ENCODE measurements around the gene SPTBN1. TPM values are rescaled to one million over a fixed set of nuclear protein-coding genes. Genes with fewer than 3 reads are reported as not detected.

Gene SPTBN1
- total and polyA plus RNA-seq, 9 of the 15 experiments (the other 6 are each of a cell fraction or from before 2014, with no cell fraction given), result 8.9 to 66.8 (median 31.4) TPM

GRCh38 chr2:54575379-54575888, 119.3 kb downstream of the SPTBN1 start (continued):
- TF ChIP-seq FOXP1 (CRISPR knock-in tag; IDR thresholded peaks at IDR 0.05) (no peak), NFXL1 (CRISPR knock-in tag; IDR thresholded peaks at IDR 0.05) (no peak), CEBPB (tag; IDR thresholded peaks at IDR 0.05) (peak; percentile 73), ATF3 (IDR thresholded peaks at IDR 0.05) (peak; percentile 78), ATF3 (CRISPR knock-in tag; conservative IDR thresholded peaks at IDR 0.05) (no peak), CBFA2T2 (conservative IDR thresholded peaks at IDR 0.05) (0 out of 2 replicates have a peak, but pooled peaks have one; percentile 10), GATA2 (CRISPR knock-in tag; IDR thresholded peaks at IDR 0.05) (no peak), HNRNPLL (IDR thresholded peaks at IDR 0.05; ENCODE audit: low read depth, low read length, poor library complexity, severe bottlenecking) (no peak), LEF1 (IDR thresholded peaks at IDR 0.05) (no peak), HINFP (tag; conservative IDR thresholded peaks at IDR 0.05; ENCODE audit: low read depth) (no peak), SMC3 (conservative IDR thresholded peaks at IDR 0.05; ENCODE audit: insufficient read depth, low read depth, low read length) (no peak), CTBP1 (IDR thresholded peaks at IDR 0.05; ENCODE audit: borderline replicate concordance) (no peak), POLR2B (IDR thresholded peaks at IDR 0.05; ENCODE audit: low read depth, partially characterized antibody) (no peak), SETDB1 (IDR thresholded peaks at IDR 0.05; ENCODE audit: low read length) (no peak), HIVEP1 (CRISPR knock-in tag; IDR thresholded peaks at IDR 0.05) (no peak), DMBX1 (CRISPR knock-in tag; IDR thresholded peaks at IDR 0.05; ENCODE audit: borderline replicate concordance) (no peak), ZNF140 (CRISPR knock-in tag; IDR thresholded peaks at IDR 0.05) (no peak), SIN3A (IDR thresholded peaks at IDR 0.05; ENCODE audit: borderline replicate concordance in 2 of 2, control insufficient read depth in 1 of 2, low read depth in 2 of 2, low read length in 2 of 2) (no peak), JUN (IDR thresholded peaks at IDR 0.05; ENCODE audit: borderline replicate concordance, low read depth, low read length) (0 out of 2 replicates have a peak, but pooled peaks have one; percentile 7), JUN (CRISPR knock-in tag; IDR thresholded peaks at IDR 0.05; ENCODE audit: borderline replicate concordance) (no peak), FOSL1 (tag; conservative IDR thresholded peaks at IDR 0.05) (peak; percentile 59; the same call in 1 of the 2 replicates), IRF2 (CRISPR knock-in tag; IDR thresholded peaks at IDR 0.05) (no peak), SMAD2 (IDR thresholded peaks at IDR 0.05; ENCODE audit: low read depth, low read length) (no peak), JUND (IDR thresholded peaks at IDR 0.05; ENCODE audit: borderline replicate concordance, low read depth, low read length) (peak; percentile 26; the same call in 1 of the 2 replicates), JUND (tag; IDR thresholded peaks at IDR 0.05; ENCODE audit: borderline replicate concordance, low read depth, low read length) (no peak), DACH1 (IDR thresholded peaks at IDR 0.05; ENCODE audit: partially characterized antibody) (no peak), ZNF347 (CRISPR knock-in tag; IDR thresholded peaks at IDR 0.05; ENCODE audit: low read depth) (no peak), RBM34 (IDR thresholded peaks at IDR 0.05; ENCODE audit: borderline replicate concordance, insufficient read depth, low read length) (no peak), RBM14 (IDR thresholded peaks at IDR 0.05; ENCODE audit: borderline replicate concordance, insufficient read depth, low read depth, low read length) (no peak), ZNF507 (tag; conservative IDR thresholded peaks at IDR 0.05) (no peak)

All from K562 (cell line).